Type B pancreatic cell (in vitro differentiated cells): ENCODE results near the gene CRAMP1. TPM values are rescaled to one million over a fixed set of nuclear protein-coding genes. Genes with fewer than 3 reads are reported as not detected.

Source experiments
- DNase-seq: peaks from one replicate; pipeline ENCODE4 v3.0.0; 2021; ENCODE audit warnings: mixed read lengths; ENCODE audit not compliant: unreplicated experiment; ENCODE audit errors: extremely low spot score
- H3K27ac Mint-ChIP-seq: 2 replicates; pipeline ENCODE4 v1.8.0; 2021; ENCODE audit warnings: mild to moderate bottlenecking, mixed read lengths
- H3K27me3 Mint-ChIP-seq: 2 replicates; pipeline ENCODE4 v1.8.0; 2021; ENCODE audit warnings: mixed read lengths
- H3K36me3 Mint-ChIP-seq: 2 replicates; pipeline ENCODE4 v1.8.0; 2021; ENCODE audit warnings: mixed read lengths
- H3K4me1 Mint-ChIP-seq: one replicate; pipeline ENCODE4 v1.8.0; 2021; ENCODE audit warnings: mixed read lengths; ENCODE audit not compliant: unreplicated experiment
- H3K4me3 Mint-ChIP-seq: 2 replicates; pipeline ENCODE4 v1.8.0; 2021; ENCODE audit warnings: mild to moderate bottlenecking, mixed read lengths
- H3K9me3 Mint-ChIP-seq: 2 replicates; pipeline ENCODE4 v1.8.0; 2021; ENCODE audit warnings: mixed read lengths
- total RNA-seq: library from RNA; stranded (reverse); gene quantifications from 2 replicates; pipeline ENCODE4 v1.2.1, GENCODE V29; 2021; ENCODE audit warnings: low replicate concordance
- TF ChIP-seq, protein P1 (sequence below): fragments of 200-600 bp; sonication (generic); conservative IDR thresholded peaks from 2 replicates; pipeline ENCODE4 v1.5.0; 2021; ENCODE audit warnings: antibody characterized with exemption, mild to moderate bottlenecking

CRAMP1 gene
- total RNA-seq, 1 donor from 2014 or later, result 31.4 TPM

DNA sequence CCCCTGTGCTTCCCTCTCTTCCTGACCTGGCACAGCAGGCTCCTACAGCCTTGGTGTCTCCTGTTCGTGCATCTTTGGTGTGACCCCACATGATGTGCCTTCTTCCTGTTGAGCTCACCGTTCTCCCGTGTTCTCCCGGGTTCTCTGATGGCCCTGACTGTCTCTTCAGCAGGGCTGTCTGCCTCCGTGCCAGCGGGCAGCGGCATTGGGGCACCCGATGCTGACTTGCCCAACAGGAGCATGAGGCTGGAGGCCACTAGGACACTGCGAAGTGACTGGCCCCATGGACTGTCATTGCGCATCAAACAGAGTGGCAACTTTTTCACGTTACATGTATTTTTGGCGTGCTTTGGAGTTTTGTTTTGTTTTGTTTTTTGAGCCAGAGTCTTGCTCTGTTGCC lies 22.4 kb downstream of the CRAMP1 start:
- H3K9me3 Mint-ChIP-seq, result no peaks in the 10 kb centered on the region
- no peak overlapping the region for H3K27ac Mint-ChIP-seq
- H3K36me3 Mint-ChIP-seq, result peaks cover 13% of the 10 kb centered on the region
- H3K27me3 Mint-ChIP-seq, result no peaks in the 10 kb centered on the region
- H3K4me1 Mint-ChIP-seq, result no peaks in the 10 kb centered on the region
- TF ChIP-seq, protein P1, sequence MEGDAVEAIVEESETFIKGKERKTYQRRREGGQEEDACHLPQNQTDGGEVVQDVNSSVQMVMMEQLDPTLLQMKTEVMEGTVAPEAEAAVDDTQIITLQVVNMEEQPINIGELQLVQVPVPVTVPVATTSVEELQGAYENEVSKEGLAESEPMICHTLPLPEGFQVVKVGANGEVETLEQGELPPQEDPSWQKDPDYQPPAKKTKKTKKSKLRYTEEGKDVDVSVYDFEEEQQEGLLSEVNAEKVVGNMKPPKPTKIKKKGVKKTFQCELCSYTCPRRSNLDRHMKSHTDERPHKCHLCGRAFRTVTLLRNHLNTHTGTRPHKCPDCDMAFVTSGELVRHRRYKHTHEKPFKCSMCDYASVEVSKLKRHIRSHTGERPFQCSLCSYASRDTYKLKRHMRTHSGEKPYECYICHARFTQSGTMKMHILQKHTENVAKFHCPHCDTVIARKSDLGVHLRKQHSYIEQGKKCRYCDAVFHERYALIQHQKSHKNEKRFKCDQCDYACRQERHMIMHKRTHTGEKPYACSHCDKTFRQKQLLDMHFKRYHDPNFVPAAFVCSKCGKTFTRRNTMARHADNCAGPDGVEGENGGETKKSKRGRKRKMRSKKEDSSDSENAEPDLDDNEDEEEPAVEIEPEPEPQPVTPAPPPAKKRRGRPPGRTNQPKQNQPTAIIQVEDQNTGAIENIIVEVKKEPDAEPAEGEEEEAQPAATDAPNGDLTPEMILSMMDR, result no peak
- DNase-seq, result no peak
- no peak overlapping the region for H3K4me3 Mint-ChIP-seq

DNA sequence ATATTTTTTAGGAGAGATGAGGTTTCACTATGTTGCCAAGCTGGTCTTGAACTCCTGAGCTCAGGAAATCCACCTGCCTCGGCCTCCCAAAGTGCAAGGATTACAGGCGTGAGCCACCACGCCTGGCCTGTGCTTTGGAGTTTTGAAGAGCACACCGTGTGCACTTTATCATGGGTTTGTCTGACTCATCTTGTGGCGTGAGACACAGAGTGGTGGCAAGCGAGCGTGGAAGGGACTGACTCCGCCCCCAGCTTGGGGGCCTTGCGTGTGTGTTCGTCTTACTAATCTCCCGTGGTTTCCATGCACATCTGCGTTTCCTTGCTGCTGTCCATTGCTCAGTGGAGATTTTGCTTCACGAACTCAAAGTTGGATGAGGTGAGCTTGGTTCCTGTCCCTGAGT lies 22.9 kb downstream of the CRAMP1 start:
- TF ChIP-seq, protein P1, result no peak
- Mint-ChIP-seq H3K36me3 (peaks cover 13% of the 10 kb centered on the region), H3K4me1 (no peaks in the 10 kb centered on the region), H3K27me3 (no peaks in the 10 kb centered on the region), H3K27ac (no peak overlapping the region), H3K9me3 (no peaks in the 10 kb centered on the region), H3K4me3 (no peak overlapping the region)
- no peak for DNase-seq

DNA sequence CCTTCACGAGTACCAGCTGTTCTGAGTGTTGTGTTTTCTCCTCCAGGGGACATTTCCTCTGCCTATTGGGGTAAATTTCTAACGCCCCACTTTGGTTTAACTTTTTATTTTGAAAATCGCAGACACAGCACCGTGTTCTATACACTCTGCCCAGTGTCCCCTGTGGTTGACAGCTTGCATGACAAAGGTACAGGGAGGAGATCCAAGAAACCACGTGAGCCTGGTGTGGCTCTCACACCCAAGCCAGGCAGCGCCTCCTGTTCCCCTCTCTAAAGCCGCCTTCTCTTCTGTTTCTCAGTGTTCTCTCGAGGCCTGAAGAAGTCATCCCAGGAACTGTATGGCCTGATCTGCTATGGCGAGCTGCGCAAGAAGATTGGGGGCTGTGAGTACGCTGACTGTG lies 25.4 kb downstream of the CRAMP1 start:
- H3K9me3 Mint-ChIP-seq, result no peaks in the 10 kb centered on the region
- DNase-seq, result no peak
- no peak overlapping the region for H3K27ac Mint-ChIP-seq
- H3K4me1 Mint-ChIP-seq, result no peaks in the 10 kb centered on the region
- peaks cover 14% of the 10 kb centered on the region for H3K36me3 Mint-ChIP-seq
- H3K4me3 Mint-ChIP-seq, result no peak overlapping the region
- no peaks in the 10 kb centered on the region for H3K27me3 Mint-ChIP-seq
- TF ChIP-seq, protein P1, result no peak

DNA sequence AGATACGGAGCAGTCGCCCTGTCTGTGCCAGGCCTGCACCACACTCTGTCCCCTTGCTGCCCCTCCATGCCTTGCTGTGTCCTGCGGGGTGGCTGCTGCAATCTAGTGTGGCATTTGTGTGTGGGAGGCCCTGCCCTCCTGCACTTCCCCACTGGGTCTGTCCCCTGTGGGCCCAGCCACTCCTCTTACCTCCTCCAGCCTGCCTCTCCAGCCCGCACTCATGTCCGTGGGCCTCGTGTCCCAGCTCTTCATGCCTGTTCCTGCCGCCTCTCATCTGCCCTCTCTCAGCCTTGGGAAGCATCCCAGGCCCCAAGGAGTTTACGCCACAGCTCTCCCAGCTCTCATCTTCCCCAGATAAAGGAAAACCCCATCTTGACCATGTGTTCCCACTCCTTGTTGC lies 26.6 kb downstream of the CRAMP1 start:
- H3K27ac Mint-ChIP-seq, result no peak overlapping the region
- H3K36me3 Mint-ChIP-seq, result peaks cover 15% of the 10 kb centered on the region

DNA sequence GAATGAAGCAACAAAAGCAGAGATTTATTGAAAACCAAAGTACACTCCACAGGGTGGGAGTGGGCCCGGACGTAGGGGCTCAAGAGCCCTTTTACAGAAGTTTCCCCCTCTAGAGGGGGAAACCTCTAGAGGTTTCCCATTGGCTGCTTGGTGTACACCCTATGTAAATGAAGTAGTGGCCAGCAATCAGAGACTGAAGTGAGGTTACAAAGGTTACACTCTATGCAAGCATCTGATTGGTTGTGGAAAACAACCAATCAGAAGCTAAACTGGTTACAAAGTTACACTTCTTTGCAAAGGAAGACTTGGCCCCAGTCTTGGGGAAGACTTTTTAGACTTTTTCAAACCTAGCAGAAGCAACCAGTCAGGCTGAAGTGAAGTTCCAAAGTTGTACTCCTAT lies 27.1 kb downstream of the CRAMP1 start:
- Mint-ChIP-seq H3K36me3 (peaks cover 11% of the 10 kb centered on the region), H3K4me3 (no peak overlapping the region), H3K27me3 (no peaks in the 10 kb centered on the region), H3K9me3 (no peaks in the 10 kb centered on the region), H3K4me1 (no peaks in the 10 kb centered on the region), H3K27ac (no peak overlapping the region)
- TF ChIP-seq, protein P1, result no peak
- DNase-seq, result no peak

More for the DNA sequence above, 26.6 kb downstream of the CRAMP1 start:
- H3K4me1 Mint-ChIP-seq, result no peaks in the 10 kb centered on the region
- no peak overlapping the region for H3K4me3 Mint-ChIP-seq
- no peaks in the 10 kb centered on the region for H3K9me3 Mint-ChIP-seq
- TF ChIP-seq, protein P1, result no peak
- H3K27me3 Mint-ChIP-seq, result no peaks in the 10 kb centered on the region
- DNase-seq, result no peak

DNA sequence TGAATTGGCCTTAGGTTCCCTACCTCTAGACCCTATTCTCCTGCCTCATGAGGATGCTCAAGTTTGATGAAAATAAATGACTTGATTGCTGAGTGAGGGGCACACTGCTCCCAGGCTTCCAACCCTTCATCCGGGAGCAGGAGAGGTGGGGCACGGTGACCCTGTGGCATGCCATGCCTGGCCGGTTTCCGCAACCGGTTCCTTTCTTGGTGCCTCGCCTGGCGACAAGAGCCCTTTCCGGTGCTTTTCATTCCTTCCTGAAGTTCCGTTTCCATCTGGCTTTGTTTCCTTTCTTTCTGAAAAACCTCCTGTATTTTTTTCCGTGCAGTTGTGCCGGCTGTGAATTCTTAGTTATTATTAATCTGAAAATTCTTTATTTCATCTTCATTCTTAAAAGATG lies 27.7 kb downstream of the CRAMP1 start:
- Mint-ChIP-seq H3K27ac (no peak overlapping the region), H3K36me3 (peaks cover 11% of the 10 kb centered on the region), H3K9me3 (no peaks in the 10 kb centered on the region), H3K4me3 (no peak overlapping the region), H3K4me1 (no peaks in the 10 kb centered on the region), H3K27me3 (no peaks in the 10 kb centered on the region)
- TF ChIP-seq, protein P1, result no peak
- DNase-seq, result no peak
